Esophagus (tissue), 2 donors: ENCODE measurements around the gene COL5A1. TPM values are rescaled to one million over a fixed set of nuclear protein-coding genes. Genes with fewer than 3 reads are reported as not detected.

Experiments
- H3K27ac ChIP-seq, 2 donors: one replicate each; pipeline ENCODE4 v1.5.1; 2013; ENCODE audit warnings: low read depth in 2 of 2, mild to moderate bottlenecking in 2 of 2, inconsistent platforms in 1 of 2, low read length in 1 of 2, moderate library complexity in 1 of 2
- H3K27me3 ChIP-seq, 2 donors: one replicate each; pipeline ENCODE4 v1.6.1; 2013; ENCODE audit warnings: low read length in 2 of 2, control low read depth in 1 of 2, mild to moderate bottlenecking in 1 of 2; ENCODE audit not compliant: insufficient read depth in 2 of 2, control insufficient read depth in 1 of 2
- H3K36me3 ChIP-seq, 2 donors: one replicate each; pipeline ENCODE4 v1.6.1; 2013; ENCODE audit warnings: low read length in 1 of 2; ENCODE audit not compliant: control insufficient read depth in 2 of 2, insufficient read depth in 2 of 2
- H3K4me1 ChIP-seq, 2 donors: one replicate each; pipeline ENCODE4 v1.6.1; 2013; ENCODE audit warnings: low read length in 1 of 2; ENCODE audit not compliant: control insufficient read depth in 2 of 2, insufficient read depth in 2 of 2
- H3K4me3 ChIP-seq, 2 donors: one replicate each; pipeline ENCODE4 v1.5.1; 2013; ENCODE audit warnings: low read length in 2 of 2, mild to moderate bottlenecking in 2 of 2, low read depth in 1 of 2, moderate library complexity in 1 of 2
- H3K9me3 ChIP-seq, 2 donors: one replicate each; pipeline ENCODE4 v1.6.1; 2013; ENCODE audit warnings: mild to moderate bottlenecking in 2 of 2, low read depth in 1 of 2, low read length in 1 of 2, moderate library complexity in 1 of 2; ENCODE audit not compliant: control insufficient read depth in 2 of 2, insufficient read depth in 1 of 2
- WGBS, 2 donors: extraction: QIAGEN DNeasy Blood & Tissue Kit; methylation state at CpG; one replicate each; pipeline ENCODE4 v1.1.7; 2013; 5-methylcytosine and 5-hydroxymethylcytosine counted together
- polyA plus RNA-seq, 2 donors: library from polyadenylated mRNA; stranded (reverse); fragments of 200-250 nt; gene quantifications; one replicate each; pipeline ENCODE4 v1.2.3, GENCODE V29; 2013
- donor health status: healthy with polysubstance abuse.
- donor health status: Bipolar disorder and iron deficiency.

COL5A1 gene
- polyA plus RNA-seq, 2 donors = 3.5 to 7.6 TPM

DNA sequence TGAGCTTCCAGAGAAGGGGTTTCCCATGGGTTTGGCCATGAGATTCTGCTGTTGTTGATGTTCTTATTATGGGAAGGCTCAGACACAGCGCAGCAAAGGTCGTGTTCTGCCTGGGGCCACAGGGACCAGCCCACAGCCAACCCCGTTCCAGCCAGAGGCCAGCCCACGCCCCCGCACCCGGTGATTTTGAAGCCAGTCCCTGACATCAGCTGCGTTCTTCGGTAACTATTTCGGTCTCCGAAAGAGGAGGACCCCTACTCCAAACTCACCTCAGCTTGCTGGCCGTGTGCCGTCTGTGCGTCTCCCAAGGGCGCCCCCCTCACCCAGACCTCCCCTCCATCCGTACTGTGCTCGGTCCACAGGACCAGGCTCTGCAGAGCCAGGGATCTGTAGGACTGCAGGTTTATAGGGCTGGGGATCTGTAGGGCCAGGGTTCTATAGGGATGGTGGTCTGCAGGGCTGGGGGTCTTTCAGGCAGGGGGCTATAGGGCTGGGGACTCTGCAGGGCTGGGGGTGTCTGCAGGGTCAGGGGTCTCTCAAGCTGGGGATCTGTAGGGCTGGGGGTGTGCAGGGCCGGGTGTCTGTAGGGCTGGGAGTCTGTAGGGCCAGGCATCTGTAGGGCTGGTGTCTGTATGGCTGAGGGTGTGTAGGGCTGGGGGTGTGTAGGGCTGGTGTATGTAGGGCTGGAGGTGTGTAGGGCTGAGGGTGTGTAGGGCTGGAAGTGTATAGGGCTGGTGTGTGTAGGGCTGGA is 11.8 kb downstream of the COL5A1 start:
- H3K9me3 ChIP-seq = no peaks in the 10 kb centered on the region
- no peak overlapping the region for H3K4me3 ChIP-seq
- H3K4me1 ChIP-seq = peaks cover 0 to 3% of the 10 kb centered on the region in 2 donors
- no peak overlapping the region for H3K27ac ChIP-seq
- no peaks in the 10 kb centered on the region for H3K36me3 ChIP-seq
- WGBS, 2 donors = 76 to 79% methylated on average over 17 of the region's 17 CpGs
- H3K27me3 ChIP-seq = no peaks in the 10 kb centered on the region

DNA sequence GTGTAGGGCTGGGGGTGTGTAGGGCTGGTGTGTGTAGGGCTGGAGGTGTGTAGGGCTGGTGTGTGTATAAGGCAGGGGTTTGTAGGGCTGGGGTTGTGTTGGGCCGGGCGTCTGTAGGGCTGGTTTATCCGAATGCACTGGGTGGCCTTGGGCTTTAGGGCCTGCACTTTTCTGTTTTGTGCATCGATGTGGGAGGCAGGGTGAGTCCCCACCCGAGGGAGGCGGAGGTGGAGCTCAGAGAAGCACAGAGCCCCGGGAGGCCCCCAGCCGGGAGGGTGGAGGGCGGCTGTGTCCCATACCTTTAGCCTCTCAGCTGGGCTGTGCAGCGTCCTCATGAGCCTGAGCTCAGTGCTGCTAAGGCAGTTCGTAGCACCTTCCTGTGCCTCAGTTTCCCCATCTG is 13.5 kb downstream of the COL5A1 start:
- H3K36me3 ChIP-seq = no peaks in the 10 kb centered on the region
- H3K27me3 ChIP-seq = no peaks in the 10 kb centered on the region
- 67 to 71% methylated on average over 11 of the region's 11 CpGs for WGBS, 2 donors
- H3K4me3 ChIP-seq = no peak overlapping the region
- no peak overlapping the region for H3K27ac ChIP-seq
- no peaks in the 10 kb centered on the region for H3K4me1 ChIP-seq
- no peaks in the 10 kb centered on the region for H3K9me3 ChIP-seq

DNA sequence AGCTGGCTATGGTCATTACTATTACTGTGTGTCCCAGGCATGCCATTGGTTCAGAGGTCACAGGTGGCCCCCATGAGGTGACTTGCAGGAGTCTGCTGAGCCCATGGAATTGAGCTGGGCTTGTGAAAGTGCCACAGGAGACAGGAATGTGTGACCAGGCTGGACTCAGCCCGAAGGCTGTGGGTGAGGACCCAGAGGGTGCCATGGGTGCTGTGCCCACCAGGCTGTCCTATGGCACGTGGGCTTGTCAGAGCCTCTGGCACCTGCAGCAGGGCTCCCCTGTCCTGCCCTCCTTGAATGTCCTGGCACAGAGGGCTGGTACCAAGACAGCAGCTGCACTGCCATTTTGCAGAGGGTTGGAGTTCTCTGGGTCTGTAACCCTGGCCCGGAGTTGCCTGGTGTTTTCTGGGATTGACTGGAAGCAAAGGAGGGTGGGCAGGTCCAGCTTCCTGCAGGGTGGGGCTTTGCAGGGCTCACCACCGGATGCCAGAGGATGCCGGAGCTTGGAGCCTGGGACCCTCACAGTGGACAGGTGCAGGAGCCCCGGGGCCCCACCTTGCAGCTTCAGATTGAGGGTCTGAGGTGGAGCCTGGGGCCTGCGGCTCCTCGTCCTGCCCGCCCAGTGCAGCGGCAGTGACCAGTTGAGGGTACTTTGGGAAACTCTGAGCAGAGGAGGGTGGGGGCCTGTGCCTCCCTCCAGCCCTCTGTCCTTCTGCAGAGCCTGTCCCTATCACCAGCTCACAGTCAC is 14.2 kb downstream of the COL5A1 start:
- Histone ChIP-seq H3K4me1 (no peaks in the 10 kb centered on the region), H3K27ac (no peak overlapping the region)
- WGBS, 2 donors = 68 to 76% methylated on average over 10 of the region's 10 CpGs

DNA sequence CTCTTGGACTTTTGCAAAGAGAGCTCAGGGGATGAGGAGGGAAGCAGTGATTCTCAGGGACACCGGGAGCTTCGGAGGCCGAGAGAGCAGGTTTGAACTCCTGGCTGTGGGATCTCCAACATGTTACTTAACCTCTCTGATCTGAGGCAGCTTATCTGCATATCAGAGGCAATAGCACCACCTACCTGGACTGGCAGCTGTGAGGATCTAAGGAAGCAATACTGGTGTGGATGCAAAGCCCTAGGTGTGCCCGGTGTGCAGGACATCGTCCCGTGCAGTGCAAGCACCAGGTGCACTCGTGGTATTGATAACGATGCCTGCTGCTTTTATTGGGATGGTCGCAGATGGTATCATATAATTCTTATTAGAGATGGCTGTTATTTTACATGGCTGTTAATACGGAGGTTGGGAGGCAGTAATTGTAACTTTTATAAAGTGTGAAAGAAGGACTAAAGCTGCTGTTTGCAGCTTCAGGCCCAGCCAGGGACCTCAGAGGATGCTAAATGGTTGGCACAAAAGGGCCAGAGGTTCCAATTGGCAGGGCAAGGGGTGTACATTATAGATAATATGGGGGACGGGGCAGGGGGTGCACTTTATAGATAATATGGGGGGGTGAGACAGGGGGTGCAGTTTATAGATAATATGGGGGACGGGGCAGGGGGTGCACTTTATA is 14.9 kb downstream of the COL5A1 start:
- peaks cover 0 to 6% of the 10 kb centered on the region in 2 donors for H3K9me3 ChIP-seq
- 56 to 64% methylated on average over 12 of the region's 12 CpGs for WGBS, 2 donors
- no peaks in the 10 kb centered on the region for H3K27me3 ChIP-seq
- H3K4me3 ChIP-seq = no peak overlapping the region
- H3K36me3 ChIP-seq = no peaks in the 10 kb centered on the region
- no peak overlapping the region for H3K27ac ChIP-seq
- H3K4me1 ChIP-seq = no peaks in the 10 kb centered on the region

More for the DNA sequence above, 14.2 kb downstream of the COL5A1 start:
- Histone ChIP-seq H3K4me3 (no peak overlapping the region), H3K9me3 (peaks cover 0 to under 1% of the 10 kb centered on the region in 2 donors), H3K36me3 (no peaks in the 10 kb centered on the region), H3K27me3 (no peaks in the 10 kb centered on the region)

DNA sequence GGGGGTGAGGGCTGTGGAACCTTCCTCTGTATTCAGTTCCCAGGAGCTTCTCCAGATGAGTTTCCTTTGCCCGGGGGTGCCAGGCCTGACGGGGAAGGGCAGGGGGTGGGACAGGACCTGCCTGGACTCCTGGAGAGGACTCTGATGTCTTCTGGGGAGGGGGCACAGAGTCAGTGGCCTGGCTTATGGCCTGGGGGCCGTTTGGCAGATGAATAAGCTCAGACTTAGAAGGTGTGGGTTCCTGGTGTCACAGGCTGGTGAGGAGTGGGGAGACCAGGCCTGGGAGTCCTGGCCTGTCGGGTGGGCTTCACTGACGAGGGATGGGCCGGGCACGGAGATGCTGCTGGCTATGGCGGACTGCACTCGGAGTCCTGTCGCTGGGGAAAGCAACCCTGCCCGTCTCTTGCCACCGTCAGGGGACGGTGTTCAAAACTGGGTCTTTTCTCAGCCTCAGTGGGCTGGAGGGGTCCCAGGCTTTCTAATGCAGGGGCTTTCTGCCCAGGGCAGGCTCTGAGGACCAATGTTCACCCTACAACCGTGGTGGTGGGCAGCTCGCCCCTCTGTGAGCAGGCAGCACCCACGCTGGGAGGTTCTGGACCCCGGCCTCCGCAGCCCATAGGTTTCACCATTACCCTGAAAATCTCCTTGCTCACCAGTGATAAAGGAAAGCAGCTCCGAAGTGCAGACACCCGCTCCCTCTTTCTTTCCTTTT is 16.2 kb downstream of the COL5A1 start:
- peaks cover 0 to 6% of the 10 kb centered on the region in 2 donors for H3K9me3 ChIP-seq
- H3K4me1 ChIP-seq = no peaks in the 10 kb centered on the region
- H3K4me3 ChIP-seq = no peak overlapping the region
- H3K27me3 ChIP-seq = no peaks in the 10 kb centered on the region
- no peaks in the 10 kb centered on the region for H3K36me3 ChIP-seq
- no peak overlapping the region for H3K27ac ChIP-seq
- 75 to 78% methylated on average over 20 of the region's 20 CpGs for WGBS, 2 donors

DNA sequence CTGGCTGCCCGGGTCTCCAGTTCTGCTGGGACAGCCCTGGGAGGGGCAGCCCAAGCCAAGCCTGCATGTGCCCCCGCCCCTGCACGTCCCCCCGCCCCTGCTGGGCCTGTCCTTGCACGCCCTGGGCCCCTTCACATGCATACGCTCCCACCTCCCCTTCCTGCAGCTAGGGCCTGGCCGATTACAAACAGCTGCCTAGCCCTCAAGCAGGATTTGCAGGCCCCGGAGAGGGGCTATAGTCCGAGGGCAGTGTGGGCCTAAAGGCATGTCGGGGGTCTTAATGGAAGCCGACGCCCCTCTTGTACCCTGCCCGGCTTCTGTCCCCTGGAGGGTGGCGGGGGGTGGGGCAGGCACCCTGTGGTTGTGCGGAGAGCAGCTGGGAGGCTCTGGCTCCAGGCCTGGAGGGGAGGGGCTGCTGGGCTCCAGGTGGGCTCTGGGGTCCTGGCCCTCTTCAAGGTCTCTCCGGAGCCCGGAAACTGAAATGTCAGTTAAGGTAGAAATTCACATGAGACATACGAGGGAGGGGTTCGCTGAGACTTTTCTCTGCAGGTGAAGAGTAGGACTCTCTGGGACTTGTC is 16.9 kb downstream of the COL5A1 start:
- Histone ChIP-seq H3K36me3 (no peaks in the 10 kb centered on the region), H3K27me3 (no peaks in the 10 kb centered on the region), H3K4me3 (no peak overlapping the region), H3K9me3 (peaks cover 0 to 6% of the 10 kb centered on the region in 2 donors), H3K4me1 (no peaks in the 10 kb centered on the region), H3K27ac (no peak overlapping the region)
- WGBS, 2 donors = 47 to 63% methylated on average over 19 of the region's 19 CpGs

DNA sequence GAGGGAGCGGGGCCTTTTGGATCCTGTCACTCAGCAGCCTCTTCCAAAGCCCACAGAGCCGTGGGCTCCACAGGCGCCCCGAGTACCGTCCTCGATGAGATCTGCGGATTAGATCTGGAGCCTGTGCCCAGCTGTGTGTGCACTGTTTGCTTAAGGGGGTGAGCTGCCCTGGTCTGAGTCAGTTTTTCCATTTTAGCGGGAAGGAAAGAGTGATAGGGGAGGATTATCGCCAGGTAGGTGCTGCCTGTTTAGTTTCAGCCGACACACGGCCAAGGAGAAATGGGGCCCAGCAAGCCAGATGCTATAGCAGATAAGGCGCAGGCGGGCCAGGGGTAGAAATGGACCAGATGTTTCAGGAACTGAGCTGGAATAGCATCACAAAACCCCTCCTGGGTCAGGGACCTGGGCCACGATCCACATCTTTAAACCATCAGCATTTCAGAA is 18.1 kb downstream of the COL5A1 start:
- H3K4me3 ChIP-seq = no peak overlapping the region
- peaks cover 0 to 6% of the 10 kb centered on the region in 2 donors for H3K9me3 ChIP-seq
- no peaks in the 10 kb centered on the region for H3K27me3 ChIP-seq
- H3K27ac ChIP-seq = no peak overlapping the region
- H3K4me1 ChIP-seq = no peaks in the 10 kb centered on the region
- 81 to 85% methylated on average over 14 of the region's 14 CpGs for WGBS, 2 donors
- no peaks in the 10 kb centered on the region for H3K36me3 ChIP-seq

DNA sequence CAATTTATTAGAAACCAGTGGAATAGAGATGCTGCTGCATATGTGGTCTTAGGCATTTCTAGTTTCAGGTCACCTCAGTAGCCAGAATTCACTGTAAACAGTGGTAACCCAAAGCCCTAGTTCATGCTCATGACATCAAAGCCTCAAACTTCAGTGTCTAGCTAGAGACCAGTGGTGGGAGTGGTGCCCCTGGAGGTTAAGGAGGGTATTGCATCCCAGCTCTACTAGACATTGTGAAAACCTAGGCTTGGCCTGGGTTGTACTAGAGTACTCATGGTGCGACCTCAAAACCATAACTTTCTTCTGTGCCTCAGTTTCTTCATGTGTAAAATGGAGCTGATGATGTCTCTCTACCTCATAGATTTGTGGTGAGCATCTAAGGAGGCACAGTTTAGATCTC is 18.8 kb downstream of the COL5A1 start:
- Histone ChIP-seq H3K27me3 (no peaks in the 10 kb centered on the region), H3K27ac (no peak overlapping the region), H3K36me3 (no peaks in the 10 kb centered on the region), H3K4me3 (no peak overlapping the region), H3K4me1 (no peaks in the 10 kb centered on the region), H3K9me3 (peaks cover 0 to 6% of the 10 kb centered on the region in 2 donors)
- 87 to 96% methylated on average over 1 of the region's 1 CpG for WGBS, 2 donors

DNA sequence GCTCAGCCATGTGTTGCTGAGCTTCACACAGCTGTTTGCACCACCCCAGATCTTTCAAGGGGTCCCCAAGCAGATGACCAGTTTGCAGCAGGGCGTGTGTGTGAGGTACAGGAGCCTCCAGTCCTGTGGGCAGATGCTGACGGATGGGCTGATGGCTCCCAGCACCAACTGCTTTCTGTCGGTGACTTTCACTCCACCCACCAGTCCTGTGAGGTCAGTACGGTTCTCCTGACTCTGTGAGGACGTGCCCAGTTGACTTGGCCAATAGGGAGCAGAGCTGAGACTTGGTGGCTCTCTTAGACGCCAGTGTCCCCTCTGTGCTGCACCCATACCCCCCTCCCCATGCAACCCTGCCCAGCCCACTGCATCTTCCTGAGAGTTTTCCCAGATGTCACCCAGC is 19.7 kb downstream of the COL5A1 start:
- Histone ChIP-seq H3K36me3 (no peaks in the 10 kb centered on the region), H3K4me1 (no peaks in the 10 kb centered on the region), H3K27me3 (no peaks in the 10 kb centered on the region), H3K4me3 (no peak overlapping the region), H3K27ac (peak overlapping the region; percentile 37 to 74), H3K9me3 (peaks cover 0 to 6% of the 10 kb centered on the region in 2 donors)
- WGBS, 2 donors = 70 to 81% methylated on average over 6 of the region's 6 CpGs
